K562 (cell line): ENCODE data around the gene ZNF324B. TPM values are rescaled to one million over a fixed set of nuclear protein-coding genes. Genes with fewer than 3 reads are reported as not detected.
A peak's percentile ranks its signal among the peaks of the same experiment; 100 is the strongest.

Source experiments
- CBFB ChIP-seq: sonication (generic); formaldehyde crosslinking; IDR thresholded peaks from 2 replicates; pipeline ENCODE4 v1.4.0; 2020; ENCODE audit warnings: mild to moderate bottlenecking, missing genetic modification reagents
- CBX2 ChIP-seq: fragments of 200-600 bp; sonication (generic); IDR thresholded peaks from one replicate; pipeline ENCODE4 v1.6.1; 2012; ENCODE audit warnings: mild to moderate bottlenecking, low read length, inconsistent platforms; ENCODE audit not compliant: insufficient read depth, poor library complexity, severe bottlenecking
- CEBPG ChIP-seq, 3 experiments: fragments of 200-800 bp in 1 of 3; sonication (Bioruptor generic) in 1 of 3; sonication (generic) in 1 of 3; formaldehyde crosslinking in 1 of 3; IDR thresholded peaks in 2 of 3; conservative IDR thresholded peaks in 1 of 3; 2 replicates each; pipeline versions ENCODE4 v1.6.1 to v1.8.0; 2016 to 2022; ENCODE audit warnings: missing compliant biosample characterization in 2 of 3, missing genetic modification characterization in 2 of 3, mild to moderate bottlenecking in 1 of 3, missing genetic modification reagents in 1 of 3
- HMG20B ChIP-seq: fragments of 250-450 bp; sonication (Bioruptor Pico); IDR thresholded peaks from 2 replicates; pipeline ENCODE4 v1.5.0; 2021; ENCODE audit warnings: mild to moderate bottlenecking
- KAT7 ChIP-seq: sonication (generic); formaldehyde crosslinking; IDR thresholded peaks from 2 replicates; pipeline ENCODE4 v1.8.0; 2022; ENCODE audit warnings: missing genetic modification reagents, mild to moderate bottlenecking, borderline replicate concordance
- MAFK ChIP-seq: IDR thresholded peaks from 2 replicates; pipeline ENCODE4 v1.6.1; 2011; ENCODE audit warnings: low read length, improper control_type of control experiment
- NR3C1 ChIP-seq: sonication (generic); formaldehyde crosslinking; IDR thresholded peaks from 2 replicates; pipeline ENCODE4 v1.8.1; 2022; ENCODE audit warnings: missing genetic modification reagents
- RBFOX2 ChIP-seq: fragments of 200-400 bp; formaldehyde crosslinking; IDR thresholded peaks from 2 replicates; pipeline ENCODE4 v1.6.1; 2017; ENCODE audit warnings: low read depth, mild to moderate bottlenecking, low read length, moderate library complexity
- RBM15 ChIP-seq: fragments of 200-400 bp; formaldehyde crosslinking; IDR thresholded peaks from 2 replicates; pipeline ENCODE4 v1.6.1; 2018; ENCODE audit warnings: mild to moderate bottlenecking, low read length, moderate library complexity; ENCODE audit not compliant: insufficient read depth
- SAP30 ChIP-seq: fragments of 200-600 bp; sonication (generic); IDR thresholded peaks from 2 replicates; pipeline ENCODE4 v1.6.1; 2012; ENCODE audit warnings: borderline replicate concordance, low read depth, mild to moderate bottlenecking, moderate library complexity, low read length, control low read depth, inconsistent platforms; ENCODE audit not compliant: insufficient read depth, poor library complexity, severe bottlenecking
- TEAD2 ChIP-seq: fragments of 450-650 bp; IDR thresholded peaks from 2 replicates; pipeline ENCODE4 v1.6.1; 2016; ENCODE audit warnings: missing genetic modification characterization, control low read depth, missing compliant biosample characterization
- THRAP3 ChIP-seq: fragments of 450-650 bp; IDR thresholded peaks from 2 replicates; pipeline ENCODE4 v1.6.1; 2016; ENCODE audit warnings: mild to moderate bottlenecking, inconsistent platforms, borderline replicate concordance
- ZC3H11A ChIP-seq: IDR thresholded peaks from 2 replicates; pipeline ENCODE4 v1.6.1; 2012; ENCODE audit warnings: low read depth, low read length, improper control_type of control experiment
- ZNF384 ChIP-seq: IDR thresholded peaks from 2 replicates; pipeline ENCODE4 v1.6.1; 2012; ENCODE audit warnings: low read depth, low read length, improper control_type of control experiment
- ZNF589 ChIP-seq: fragments of 200-800 bp; sonication (Bioruptor generic); IDR thresholded peaks from 2 replicates; pipeline ENCODE4 v1.6.1; 2016; ENCODE audit warnings: low read depth, missing genetic modification characterization, missing compliant biosample characterization
- ZNF639 ChIP-seq, 2 experiments: fragments of 200-800 bp in 1 of 2; sonication (Bioruptor generic) in 1 of 2; sonication (generic) in 1 of 2; formaldehyde crosslinking in 1 of 2; IDR thresholded peaks in 1 of 2; conservative IDR thresholded peaks in 1 of 2; 2 replicates each; pipeline versions ENCODE4 v1.5.0 to v1.6.1; 2016 to 2020; ENCODE audit warnings: missing compliant biosample characterization in 1 of 2, missing genetic modification characterization in 1 of 2, missing genetic modification reagents in 1 of 2
- ZNF696 ChIP-seq: fragments of 250-450 bp; sonication (Bioruptor Pico); conservative IDR thresholded peaks from 2 replicates; pipeline ENCODE4 v1.4.0; 2020; ENCODE audit warnings: mild to moderate bottlenecking, moderate library complexity
- ZNF780A ChIP-seq: fragments of 250-450 bp; sonication (Bioruptor Pico); IDR thresholded peaks from 2 replicates; pipeline ENCODE4 v1.5.0; 2021; ENCODE audit warnings: mild to moderate bottlenecking
- polyA plus RNA-seq, 8 experiments: library from polyadenylated mRNA; depleted of rRNA in 4 of 8; stranded (reverse) in 5 of 8; unstranded in 3 of 8; fragments of >200 nt; fragmentation: Nextera tagmentation in 2 of 8; fragmentation: Illumina TruSeq in 1 of 8; extraction: Ambion mirVana in 2 of 8; extraction: Trizol in 1 of 8; gene quantifications; 2 replicates each; pipeline versions ENCODE4 v1.2.1 to v1.2.3, GENCODE V29; 2011 to 2014; ENCODE audit warnings: inconsistent platforms in 1 of 8, missing spikeins in 1 of 8
- total RNA-seq, 7 experiments: library from RNA; depleted of rRNA in 6 of 7; stranded (reverse); fragments of >200 nt in 6 of 7; fragmentation: Illumina TruSeq in 2 of 7; extraction: Trizol in 2 of 7; gene quantifications; 2 replicates each; pipeline versions ENCODE4 v1.2.1 to v1.2.3, GENCODE V29; 2011 to 2021; ENCODE audit warnings: low replicate concordance in 1 of 7
- TF ChIP-seq, protein P1 (sequence below): fragments of 450-650 bp; IDR thresholded peaks from 2 replicates; pipeline ENCODE4 v1.6.1; 2017; ENCODE audit warnings: antibody characterized with exemption, mild to moderate bottlenecking
- TF ChIP-seq, protein P2 (sequence below): fragments of 450-650 bp; IDR thresholded peaks from 2 replicates; pipeline ENCODE4 v1.6.1; 2016; ENCODE audit warnings: missing biosample characterization, missing genetic modification characterization

The ZNF324B gene
- total and polyA plus RNA-seq, 9 of the 15 experiments (the other 6 are each of a cell fraction or from before 2014, with no cell fraction given), result 0.20 to 13.5 (median 5.7) TPM

DNA sequence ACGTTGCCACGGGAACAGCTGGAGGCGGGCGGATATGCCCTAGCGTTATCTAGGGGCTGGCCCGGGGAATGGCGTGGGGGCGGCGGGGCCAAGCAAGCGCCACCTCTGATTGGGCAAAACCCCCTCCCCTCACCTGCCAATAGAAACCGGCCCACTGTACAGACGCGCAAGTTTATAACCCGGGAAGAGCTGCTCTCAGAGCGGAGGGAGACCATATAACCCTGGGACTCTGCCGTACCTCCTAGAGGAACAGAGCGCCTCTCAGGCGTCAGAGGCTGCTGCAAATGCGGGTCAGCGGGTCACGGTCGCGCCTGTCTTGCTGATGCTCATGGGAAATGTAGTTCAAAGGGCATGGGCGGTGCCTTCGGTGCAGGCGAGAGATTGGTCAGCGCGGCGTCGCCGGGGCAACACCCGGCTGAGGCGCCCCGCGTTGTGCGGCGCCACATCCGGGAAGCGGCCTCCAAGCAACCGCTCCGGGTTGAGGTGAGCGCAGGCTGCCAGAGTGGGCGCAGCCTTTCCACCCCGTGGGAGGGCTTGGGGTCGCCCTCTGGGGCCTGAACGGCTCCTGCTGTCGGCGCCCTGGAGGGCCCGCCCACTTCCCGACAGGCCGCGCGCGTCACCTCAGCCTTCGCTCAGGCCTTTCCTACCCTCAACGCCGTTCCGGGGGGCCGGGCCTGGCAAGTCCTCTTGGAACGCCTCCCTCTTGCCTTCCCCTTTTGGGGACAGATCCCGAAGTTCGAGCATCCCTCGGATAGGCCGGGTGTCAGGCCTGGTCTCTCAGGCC, 24.5 kb downstream of the ZNF324B start, which contains the start of gene ZNF446 (continued):
- TF ChIP-seq CEBPG (CRISPR knock-in tag; IDR thresholded peaks at IDR 0.05) (no peak), CEBPG (tag; conservative IDR thresholded peaks at IDR 0.05 in 1 of 2, IDR thresholded peaks at IDR 0.05 in 1 of 2) (no peak), ZNF384 (no peak), CBX2 (no peak), CBFB (CRISPR knock-in tag) (no peak; the same call in 1 of the 2 replicates), HMG20B (no peak), ZNF696 (CRISPR knock-in tag) (no peak), SAP30 (no peak), ZNF639 (CRISPR knock-in tag; conservative IDR thresholded peaks at IDR 0.05 in 1 of 2, IDR thresholded peaks at IDR 0.05 in 1 of 2) (peak in 1 of 2 experiments; percentile 71; a peak in 1 of 4 replicates), ZC3H11A (no peak), THRAP3 (no peak), ZNF780A (CRISPR knock-in tag) (peak; percentile 31; the same call in 1 of the 2 replicates), RBM15 (no peak), MAFK (no peak), RBFOX2 (peak; percentile 83), NR3C1 (CRISPR knock-in tag) (no peak), ZNF589 (CRISPR knock-in tag) (no peak), TEAD2 (tag) (no peak), KAT7 (CRISPR knock-in tag) (no peak)
- TF ChIP-seq, protein P1, sequence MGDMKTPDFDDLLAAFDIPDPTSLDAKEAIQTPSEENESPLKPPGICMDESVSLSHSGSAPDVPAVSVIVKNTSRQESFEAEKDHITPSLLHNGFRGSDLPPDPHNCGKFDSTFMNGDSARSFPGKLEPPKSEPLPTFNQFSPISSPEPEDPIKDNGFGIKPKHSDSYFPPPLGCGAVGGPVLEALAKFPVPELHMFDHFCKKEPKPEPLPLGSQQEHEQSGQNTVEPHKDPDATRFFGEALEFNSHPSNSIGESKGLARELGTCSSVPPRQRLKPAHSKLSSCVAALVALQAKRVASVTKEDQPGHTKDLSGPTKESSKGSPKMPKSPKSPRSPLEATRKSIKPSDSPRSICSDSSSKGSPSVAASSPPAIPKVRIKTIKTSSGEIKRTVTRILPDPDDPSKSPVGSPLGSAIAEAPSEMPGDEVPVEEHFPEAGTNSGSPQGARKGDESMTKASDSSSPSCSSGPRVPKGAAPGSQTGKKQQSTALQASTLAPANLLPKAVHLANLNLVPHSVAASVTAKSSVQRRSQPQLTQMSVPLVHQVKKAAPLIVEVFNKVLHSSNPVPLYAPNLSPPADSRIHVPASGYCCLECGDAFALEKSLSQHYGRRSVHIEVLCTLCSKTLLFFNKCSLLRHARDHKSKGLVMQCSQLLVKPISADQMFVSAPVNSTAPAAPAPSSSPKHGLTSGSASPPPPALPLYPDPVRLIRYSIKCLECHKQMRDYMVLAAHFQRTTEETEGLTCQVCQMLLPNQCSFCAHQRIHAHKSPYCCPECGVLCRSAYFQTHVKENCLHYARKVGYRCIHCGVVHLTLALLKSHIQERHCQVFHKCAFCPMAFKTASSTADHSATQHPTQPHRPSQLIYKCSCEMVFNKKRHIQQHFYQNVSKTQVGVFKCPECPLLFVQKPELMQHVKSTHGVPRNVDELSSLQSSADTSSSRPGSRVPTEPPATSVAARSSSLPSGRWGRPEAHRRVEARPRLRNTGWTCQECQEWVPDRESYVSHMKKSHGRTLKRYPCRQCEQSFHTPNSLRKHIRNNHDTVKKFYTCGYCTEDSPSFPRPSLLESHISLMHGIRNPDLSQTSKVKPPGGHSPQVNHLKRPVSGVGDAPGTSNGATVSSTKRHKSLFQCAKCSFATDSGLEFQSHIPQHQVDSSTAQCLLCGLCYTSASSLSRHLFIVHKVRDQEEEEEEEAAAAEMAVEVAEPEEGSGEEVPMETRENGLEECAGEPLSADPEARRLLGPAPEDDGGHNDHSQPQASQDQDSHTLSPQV, result no peak
- TF ChIP-seq, protein P2, sequence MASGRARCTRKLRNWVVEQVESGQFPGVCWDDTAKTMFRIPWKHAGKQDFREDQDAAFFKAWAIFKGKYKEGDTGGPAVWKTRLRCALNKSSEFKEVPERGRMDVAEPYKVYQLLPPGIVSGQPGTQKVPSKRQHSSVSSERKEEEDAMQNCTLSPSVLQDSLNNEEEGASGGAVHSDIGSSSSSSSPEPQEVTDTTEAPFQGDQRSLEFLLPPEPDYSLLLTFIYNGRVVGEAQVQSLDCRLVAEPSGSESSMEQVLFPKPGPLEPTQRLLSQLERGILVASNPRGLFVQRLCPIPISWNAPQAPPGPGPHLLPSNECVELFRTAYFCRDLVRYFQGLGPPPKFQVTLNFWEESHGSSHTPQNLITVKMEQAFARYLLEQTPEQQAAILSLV (tag), result no peak
